ELR (cell line): ENCODE results near the gene LHX1.
A peak's percentile ranks its signal among the peaks of the same experiment; 100 is the strongest.

Source experiments
- DNase-seq: peaks from one replicate; pipeline ENCODE4 v3.0.0-alpha.2; 2015; ENCODE audit warnings: low read depth

The LHX1 gene

GRCh38 chr17:36939052-36939801 lies 2.0 kb downstream of the LHX1 start:
- DNase-seq, result no peak

GRCh38 chr17:36939802-36940312 lies 2.6 kb downstream of the LHX1 start:
- DNase-seq, result no peak

GRCh38 chr17:36940313-36941264 lies 3.3 kb downstream of the LHX1 start:
- no peak for DNase-seq

- DNase-seq, result no peak
Measured at GRCh38 chr17:36941265-36942010, 4.2 kb downstream of the LHX1 start.

- DNase-seq, result no peak
Measured at GRCh38 chr17:36942019-36942599, 4.8 kb downstream of the LHX1 start.

- DNase-seq, result no peak
Measured at GRCh38 chr17:36942631-36943125, 5.4 kb downstream of the LHX1 start.

GRCh38 chr17:36943250-36944191 lies 6.2 kb downstream of the LHX1 start:
- no peak for DNase-seq

- DNase-seq, result no peak
Measured at GRCh38 chr17:36944553-36944952, 7.3 kb downstream of the LHX1 start.

- no peak for DNase-seq
Measured at GRCh38 chr17:36945140-36945539, 7.9 kb downstream of the LHX1 start.

- no peak for DNase-seq
Measured at GRCh38 chr17:36945959-36946725, 8.9 kb downstream of the LHX1 start.

GRCh38 chr17:36946726-36947091 lies 9.4 kb downstream of the LHX1 start:
- DNase-seq, result no peak

GRCh38 chr17:36947922-36948716 lies 10.8 kb downstream of the LHX1 start:
- DNase-seq, result no peak

GRCh38 chr17:36948717-36949460 lies 11.6 kb downstream of the LHX1 start, which contains the start of gene AATF:
Gene AATF (plus strand): TSS chr17:36948954. CDS start chr17:36949126, 172 bp downstream.
- peak; percentile 97 for DNase-seq

GRCh38 chr17:36949461-36949927 lies 12.2 kb downstream of the LHX1 start:
- no peak for DNase-seq

GRCh38 chr17:36950027-36950426 lies 12.8 kb downstream of the LHX1 start:
- DNase-seq, result no peak

GRCh38 chr17:36951084-36951789 lies 14.0 kb downstream of the LHX1 start:
- DNase-seq, result no peak

- DNase-seq, result no peak
Measured at GRCh38 chr17:36971508-36971907, 34.2 kb downstream of the LHX1 start.
